ENCODE measurements around the gene PROX1.

PROX1 gene

GRCh38 chr1:213982289-213982671 is 5.5 kb upstream of the PROX1 start:
- peaks cover 68% of the 10 kb centered on the region for H3K27me3 ChIP-seq (ENCODE audit: control insufficient read depth, low read length)

GRCh38 chr1:213982672-213983492 is 4.9 kb upstream of the PROX1 start:
- TF ChIP-seq EZH2phosphoT487 (IDR thresholded peaks at IDR 0.05; ENCODE audit: borderline replicate concordance, low read length) (0 out of 2 replicates have a peak, but pooled peaks have one; percentile 23), CTCF (IDR thresholded peaks at IDR 0.05; ENCODE audit: low read depth, low read length, poor library complexity, severe bottlenecking) (no peak)
- no peaks in the 10 kb centered on the region for H3K9me3 ChIP-seq (ENCODE audit: control insufficient read depth, insufficient read depth, low read length)
- peaks cover 22% of the 10 kb centered on the region for H3K4me1 ChIP-seq (ENCODE audit: control insufficient read depth, low read length)
- H3K4me3 ChIP-seq (ENCODE audit: low read length), result no peak overlapping the region
- no peak overlapping the region for H3K4me2 ChIP-seq (ENCODE audit: low read length)
- no peaks in the 10 kb centered on the region for H3K79me2 ChIP-seq (ENCODE audit: control insufficient read depth, low read length)
- no peaks in the 10 kb centered on the region for H3K36me3 ChIP-seq (ENCODE audit: control insufficient read depth, low read length)
- no peak overlapping the region for H3K27ac ChIP-seq (ENCODE audit: low read depth, low read length)
- peaks cover 68% of the 10 kb centered on the region for H3K27me3 ChIP-seq (ENCODE audit: control insufficient read depth, low read length)
- no peaks in the 10 kb centered on the region for H3K9me2 ChIP-seq (replicated peaks; ENCODE audit: control insufficient read depth, low read length)
- H3F3A ChIP-seq (ENCODE audit: control insufficient read depth, insufficient read depth), result peaks cover 6% of the 10 kb centered on the region
- peaks cover 7% of the 10 kb centered on the region for H4K20me1 ChIP-seq (ENCODE audit: control insufficient read depth, insufficient read depth, low read depth, low read length)

More at GRCh38 chr1:213982289-213982671, 5.5 kb upstream of the PROX1 start:
- peaks cover 22% of the 10 kb centered on the region for H3K4me1 ChIP-seq (ENCODE audit: control insufficient read depth, low read length)
- no peaks in the 10 kb centered on the region for H3K36me3 ChIP-seq (ENCODE audit: control insufficient read depth, low read length)
- H3K9me3 ChIP-seq (ENCODE audit: control insufficient read depth, insufficient read depth, low read length), result no peaks in the 10 kb centered on the region
- no peak for TF ChIP-seq EZH2phosphoT487 (IDR thresholded peaks at IDR 0.05; ENCODE audit: borderline replicate concordance, low read length)
- TF ChIP-seq CTCF (IDR thresholded peaks at IDR 0.05; ENCODE audit: low read depth, low read length, poor library complexity, severe bottlenecking), result no peak
- peaks cover 5% of the 10 kb centered on the region; the same call in 1 of the 2 replicates for H3F3A ChIP-seq (ENCODE audit: control insufficient read depth, insufficient read depth)
- H4K20me1 ChIP-seq (ENCODE audit: control insufficient read depth, insufficient read depth, low read depth, low read length), result peaks cover 7% of the 10 kb centered on the region
- H3K79me2 ChIP-seq (ENCODE audit: control insufficient read depth, low read length), result no peaks in the 10 kb centered on the region
- no peak overlapping the region for H3K4me3 ChIP-seq (ENCODE audit: low read length)
- H3K9me2 ChIP-seq (replicated peaks; ENCODE audit: control insufficient read depth, low read length), result no peaks in the 10 kb centered on the region
- H3K4me2 ChIP-seq (ENCODE audit: low read length), result no peak overlapping the region
- H3K27ac ChIP-seq (ENCODE audit: low read depth, low read length), result no peak overlapping the region

- Histone ChIP-seq H3K79me2 (ENCODE audit: control insufficient read depth, low read length) (no peaks in the 10 kb centered on the region), H3F3A (ENCODE audit: control insufficient read depth, insufficient read depth) (peaks cover 13% of the 10 kb centered on the region), H3K4me3 (ENCODE audit: low read length) (no peak overlapping the region), H3K9me3 (ENCODE audit: control insufficient read depth, insufficient read depth, low read length) (no peaks in the 10 kb centered on the region), H3K4me1 (ENCODE audit: control insufficient read depth, low read length) (peaks cover 22% of the 10 kb centered on the region), H4K20me1 (ENCODE audit: control insufficient read depth, insufficient read depth, low read depth, low read length) (peaks cover 7% of the 10 kb centered on the region), H3K4me2 (ENCODE audit: low read length) (no peak overlapping the region), H3K27me3 (ENCODE audit: control insufficient read depth, low read length) (peaks cover 68% of the 10 kb centered on the region), H3K9me2 (replicated peaks; ENCODE audit: control insufficient read depth, low read length) (no peaks in the 10 kb centered on the region), H3K36me3 (ENCODE audit: control insufficient read depth, low read length) (no peaks in the 10 kb centered on the region), H3K27ac (ENCODE audit: low read depth, low read length) (no peak overlapping the region)
- TF ChIP-seq EZH2phosphoT487 (IDR thresholded peaks at IDR 0.05; ENCODE audit: borderline replicate concordance, low read length), result peak; percentile 61; the same call in 1 of the 2 replicates
- TF ChIP-seq CTCF (IDR thresholded peaks at IDR 0.05; ENCODE audit: low read depth, low read length, poor library complexity, severe bottlenecking), result no peak
Measured at GRCh38 chr1:213983493-213984386, 4.0 kb upstream of the PROX1 start.

Data from DOHH2 (cell line).